GDM1 (cell line): ENCODE results near the gene SLC2A10.

ENCODE experiments used
- DNase-seq: peaks from one replicate; lab custom pipeline; 2025; lab: John Stamatoyannopoulos, UW

Gene SLC2A10

GRCh38 chr20:46703435-46703834, 6.0 kb upstream of the SLC2A10 start:
- DNase-seq, result no peak

GRCh38 chr20:46704714-46705377, 4.6 kb upstream of the SLC2A10 start:
- DNase-seq, result no peak

GRCh38 chr20:46705378-46705729, 4.1 kb upstream of the SLC2A10 start:
- DNase-seq, result no peak

GRCh38 chr20:46706242-46706641, 3.2 kb upstream of the SLC2A10 start:
- no peak for DNase-seq

- no peak for DNase-seq
These were observed 1.1 kb upstream of the SLC2A10 start for GRCh38 chr20:46708172-46708860.

- no peak for DNase-seq
These were observed 392 bp upstream of the SLC2A10 start for GRCh38 chr20:46709055-46709458.

- DNase-seq, result no peak
These were observed 884 bp downstream of the SLC2A10 start for GRCh38 chr20:46710153-46710913.

- DNase-seq, result no peak
These were observed 2.7 kb downstream of the SLC2A10 start for GRCh38 chr20:46712056-46712636.

GRCh38 chr20:46713957-46714834, 4.7 kb downstream of the SLC2A10 start:
- no peak for DNase-seq

- DNase-seq, result no peak
These were observed 5.9 kb downstream of the SLC2A10 start for GRCh38 chr20:46715292-46715756.

- no peak for DNase-seq
These were observed 8.5 kb downstream of the SLC2A10 start for GRCh38 chr20:46717818-46718541.

- DNase-seq, result no peak
These were observed 10.6 kb downstream of the SLC2A10 start for GRCh38 chr20:46720019-46720418.

GRCh38 chr20:46720776-46721425, 11.5 kb downstream of the SLC2A10 start:
- no peak for DNase-seq

GRCh38 chr20:46721476-46721875, 12.0 kb downstream of the SLC2A10 start:
- DNase-seq, result no peak

- no peak for DNase-seq
These were observed 13.0 kb downstream of the SLC2A10 start for GRCh38 chr20:46722450-46722849.

GRCh38 chr20:46723039-46723438, 13.6 kb downstream of the SLC2A10 start:
- no peak for DNase-seq

- DNase-seq, result no peak
These were observed 15.0 kb downstream of the SLC2A10 start for GRCh38 chr20:46724343-46724959.

- DNase-seq, result no peak
These were observed 16.0 kb downstream of the SLC2A10 start for GRCh38 chr20:46725186-46726165.

GRCh38 chr20:46731770-46732169, 22.3 kb downstream of the SLC2A10 start:
- no peak for DNase-seq
